Stimulated activated naive CD4-positive, alpha-beta T cell (primary cell): Measurements from ENCODE around the gene CYCS.
"Not testable (repeated sequence)": the region's sequence is repeated elsewhere in the genome, so short reads cannot be mapped to it uniquely, and the experiment has no call there.

Experiments
- DNase-seq, 6 experiments: peaks; one replicate each; lab custom pipeline; 2025; lab: John Stamatoyannopoulos, UW

The CYCS gene

GRCh38 chr7:25118048-25118753 is 6.9 kb downstream of the CYCS start:
- DNase-seq = no peak

DNA sequence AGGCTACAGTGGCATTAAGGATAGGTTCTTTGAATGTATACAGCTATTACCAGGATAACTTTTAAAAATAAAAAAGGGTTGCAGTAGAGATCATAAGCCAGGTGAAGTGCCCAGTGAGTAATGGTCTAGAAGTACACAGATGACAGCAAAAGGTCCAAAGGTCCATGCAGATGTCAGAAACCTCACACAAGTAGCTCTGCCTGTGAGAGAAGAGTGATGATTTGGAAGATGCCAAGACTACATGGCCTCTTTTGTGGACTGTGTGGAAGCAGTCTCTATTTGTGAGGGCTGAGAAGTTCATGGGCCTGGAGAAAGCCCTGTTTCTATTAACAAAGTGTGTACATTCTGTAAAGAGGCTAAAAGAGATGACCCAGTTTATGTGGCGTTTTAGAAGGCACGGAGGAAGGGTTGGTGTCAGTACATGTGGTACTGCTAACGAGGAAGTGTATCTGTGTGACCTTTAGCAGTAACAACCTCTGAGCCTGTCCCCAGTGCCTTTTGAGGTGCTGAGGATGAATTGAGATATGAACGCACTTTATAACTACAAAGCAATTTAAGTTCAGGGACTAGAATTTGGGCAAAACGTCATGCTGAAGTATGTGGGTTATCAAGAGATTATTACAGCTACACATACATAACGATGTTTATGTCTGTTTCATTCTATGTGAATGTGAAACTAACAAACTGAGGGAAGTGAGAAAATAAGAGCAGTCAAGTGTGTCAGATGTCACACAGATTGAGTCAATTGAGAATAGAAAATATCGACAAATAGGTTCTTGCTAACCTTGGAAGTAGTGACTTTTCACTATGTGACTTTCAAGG is 7.6 kb downstream of the CYCS start:
- DNase-seq = no peak

DNA sequence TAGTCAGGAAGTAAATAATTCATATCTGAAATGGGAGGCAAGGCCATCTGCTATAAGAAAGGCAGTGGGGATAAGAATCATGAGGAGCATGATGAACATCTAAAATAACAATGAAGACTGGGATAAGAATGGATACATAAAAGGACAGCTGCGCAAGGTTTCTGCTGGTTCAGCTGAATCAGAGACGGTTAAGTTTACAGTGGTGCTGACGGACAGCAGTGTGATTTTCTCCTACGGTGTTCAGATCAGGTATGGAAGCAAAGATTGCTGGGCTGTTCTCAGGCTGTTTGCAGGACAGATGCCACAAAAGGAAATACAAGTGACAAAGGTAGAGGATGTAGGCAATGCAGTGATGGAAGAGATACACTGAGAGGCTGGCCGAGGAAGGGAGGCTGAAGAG is 8.4 kb downstream of the CYCS start:
- no peak for DNase-seq

DNA sequence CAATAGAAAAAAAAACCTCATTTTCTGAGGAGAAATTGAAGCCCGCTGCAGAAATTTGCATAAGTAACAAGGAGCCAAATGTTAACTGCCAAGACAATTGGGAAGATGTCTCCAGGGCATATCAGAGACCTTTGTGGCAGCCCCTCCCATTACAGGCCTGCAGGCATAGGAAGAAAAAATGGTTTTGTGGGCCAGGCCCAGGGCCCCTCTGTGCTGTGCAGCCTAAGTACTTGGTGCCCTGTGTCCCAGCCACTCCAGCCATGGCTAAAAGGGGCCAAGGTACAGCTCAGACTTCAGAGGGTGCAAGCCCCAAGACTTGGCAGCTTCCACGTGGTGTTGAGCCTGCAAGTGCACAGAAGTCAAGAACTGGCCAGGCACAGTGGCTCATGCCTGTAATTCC is 14.5 kb downstream of the CYCS start:
- not testable (repeated sequence) for DNase-seq

GRCh38 chr7:25109276-25109675 is 15.8 kb downstream of the CYCS start:
- DNase-seq = no peak

DNA sequence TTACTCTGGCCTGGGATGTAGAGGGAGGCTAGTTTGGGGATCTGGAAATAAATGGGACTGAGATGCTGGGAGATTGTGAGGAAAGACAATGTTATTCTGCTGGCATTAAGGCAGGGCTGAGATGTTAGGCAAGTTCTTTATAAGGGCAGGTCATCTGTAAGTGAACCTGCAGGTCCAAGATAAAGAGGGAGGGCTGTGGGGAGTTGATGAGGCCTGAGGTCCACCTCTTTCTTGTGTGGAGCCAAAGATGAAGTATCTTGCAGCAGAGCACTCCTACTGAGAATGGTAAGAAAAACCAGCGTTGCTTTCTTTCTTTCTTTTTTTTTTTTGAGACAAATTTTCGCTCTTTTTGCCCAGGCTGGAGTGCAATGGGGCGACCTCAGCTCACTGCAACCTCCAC is 19.1 kb downstream of the CYCS start:
- DNase-seq = no peak

- no peak for DNase-seq
Measured at GRCh38 chr7:25103773-25104172, 21.3 kb downstream of the CYCS start.

GRCh38 chr7:25101817-25102216 is 23.2 kb downstream of the CYCS start:
- no peak for DNase-seq

- DNase-seq = peak; percentile 4 to 53 (median 30)
Measured at GRCh38 chr7:25098096-25099046, 26.7 kb downstream of the CYCS start.

DNA sequence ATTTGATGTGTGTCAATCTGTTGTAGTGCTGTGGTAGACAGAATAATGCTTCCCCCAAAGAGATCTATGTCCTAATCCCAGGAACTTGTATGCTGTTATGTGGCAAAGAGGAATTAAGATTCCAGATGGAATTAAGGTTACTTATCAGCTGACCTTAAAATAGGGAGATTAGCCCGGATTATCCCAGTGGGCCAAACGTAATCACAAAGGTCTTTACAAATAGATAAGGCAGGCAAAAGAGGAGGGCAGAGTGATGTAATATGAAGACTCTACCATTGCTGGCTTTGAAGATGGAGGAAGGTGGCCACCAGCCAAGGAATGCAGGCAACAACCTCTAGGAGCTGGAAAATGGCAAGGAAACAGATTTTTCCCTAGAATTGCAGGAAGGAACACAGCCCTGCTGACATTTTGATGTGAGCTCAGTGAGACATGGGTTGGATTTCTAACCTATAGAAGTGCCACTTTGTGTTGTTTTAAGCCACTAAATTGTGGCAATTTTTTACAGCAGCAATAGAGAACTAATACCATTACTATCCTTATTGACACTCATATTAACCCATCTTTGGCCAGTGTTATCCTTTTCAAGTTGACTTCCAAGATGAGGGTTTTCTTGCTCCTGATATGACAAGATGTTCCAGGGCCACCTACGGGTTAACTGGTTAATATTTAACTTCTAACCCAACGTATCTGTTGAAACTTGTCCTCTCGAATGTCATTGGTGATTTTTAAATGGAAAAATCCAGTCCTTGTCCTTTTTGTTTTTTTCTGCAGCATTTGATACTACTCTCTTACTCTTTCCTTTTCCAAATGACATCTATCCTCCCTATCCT is 29.3 kb downstream of the CYCS start:
- no peak for DNase-seq

GRCh38 chr7:25093268-25093826 is 31.7 kb downstream of the CYCS start:
- peak; percentile 24 to 62 (median 52) for DNase-seq

DNA sequence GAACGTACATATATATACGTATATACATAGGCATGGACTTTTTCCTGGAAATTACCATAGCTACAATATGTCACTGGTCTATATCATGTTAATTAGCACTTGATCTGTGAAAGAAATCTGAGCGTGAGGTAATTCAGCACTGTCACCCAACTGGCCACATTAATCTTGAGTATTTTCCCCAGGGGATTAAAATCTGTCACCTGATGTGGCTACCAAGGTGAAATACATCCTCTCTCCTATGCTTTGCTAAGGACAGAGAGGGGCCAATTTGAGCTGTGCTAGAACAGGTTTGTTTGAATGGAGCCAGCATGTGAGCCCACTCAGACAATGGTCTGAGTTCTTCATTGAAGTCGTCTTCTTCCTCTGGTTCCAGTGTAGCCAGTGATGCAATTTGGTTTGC is 33.3 kb downstream of the CYCS start:
- DNase-seq = no peak

DNA sequence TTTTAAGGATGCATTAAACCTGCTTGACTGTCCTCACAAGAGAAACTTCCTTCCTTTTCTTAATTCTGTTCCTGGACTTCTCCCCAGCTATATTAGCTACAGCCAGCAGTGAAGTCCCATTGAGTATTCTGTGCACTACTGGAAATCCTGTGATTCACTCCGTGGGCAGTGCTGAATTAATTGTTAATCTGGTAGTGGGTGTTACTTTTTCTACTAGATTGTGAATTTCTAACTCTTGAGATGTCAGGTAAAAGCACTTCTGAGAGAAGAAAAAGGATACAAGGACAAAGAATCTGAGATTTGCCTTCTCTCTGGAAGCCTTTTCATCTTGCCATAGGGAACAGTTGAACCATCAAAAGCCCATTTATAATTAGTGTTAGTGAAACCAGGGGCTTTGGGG is 33.9 kb downstream of the CYCS start:
- DNase-seq = no peak

GRCh38 chr7:25090374-25090773 is 34.7 kb downstream of the CYCS start:
- DNase-seq = no peak

DNA sequence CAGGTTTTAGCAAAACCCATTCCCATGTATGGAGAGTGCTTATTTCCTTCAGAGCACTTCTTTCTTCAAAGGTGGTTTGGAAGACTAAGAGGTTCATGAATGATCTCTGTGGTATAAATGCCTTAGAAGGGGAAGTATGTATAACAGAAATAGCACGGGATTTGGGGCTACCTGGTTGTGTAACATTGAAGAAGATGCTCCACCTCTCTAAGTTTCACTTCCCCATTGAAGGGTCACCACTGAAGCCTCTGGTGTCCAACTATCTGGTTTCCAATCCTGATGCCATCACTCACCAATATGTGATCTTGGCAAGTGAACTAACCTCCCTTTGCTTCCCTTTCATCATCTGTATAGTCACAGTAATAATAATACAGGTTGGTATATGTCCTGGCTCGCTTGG is 37.2 kb downstream of the CYCS start:
- DNase-seq = no peak

DNA sequence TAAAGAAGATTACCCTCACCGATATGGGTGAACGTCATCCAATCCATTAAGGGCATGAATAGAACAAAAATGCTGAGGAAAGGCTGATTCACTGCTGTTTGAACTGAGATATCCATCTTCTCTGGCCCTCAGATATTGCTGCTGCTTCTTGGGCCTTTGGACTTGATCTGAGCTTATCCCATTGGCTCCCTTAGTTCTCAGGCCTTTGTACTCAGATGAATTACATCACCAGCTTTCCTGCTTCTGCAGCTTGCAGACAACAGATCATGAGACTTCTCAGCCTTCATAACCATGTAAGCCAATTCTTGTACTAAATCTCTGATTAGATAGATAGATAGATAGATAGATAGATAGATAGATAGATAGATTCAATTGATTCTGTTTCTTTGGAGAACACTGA is 40.2 kb downstream of the CYCS start:
- DNase-seq = no peak

GRCh38 chr7:25083201-25083600 is 41.9 kb downstream of the CYCS start:
- no peak for DNase-seq

GRCh38 chr7:25082041-25082440 is 43.0 kb downstream of the CYCS start:
- not testable (repeated sequence) for DNase-seq

- no peak for DNase-seq
Measured at GRCh38 chr7:25077096-25077495, 48.0 kb downstream of the CYCS start.

DNA sequence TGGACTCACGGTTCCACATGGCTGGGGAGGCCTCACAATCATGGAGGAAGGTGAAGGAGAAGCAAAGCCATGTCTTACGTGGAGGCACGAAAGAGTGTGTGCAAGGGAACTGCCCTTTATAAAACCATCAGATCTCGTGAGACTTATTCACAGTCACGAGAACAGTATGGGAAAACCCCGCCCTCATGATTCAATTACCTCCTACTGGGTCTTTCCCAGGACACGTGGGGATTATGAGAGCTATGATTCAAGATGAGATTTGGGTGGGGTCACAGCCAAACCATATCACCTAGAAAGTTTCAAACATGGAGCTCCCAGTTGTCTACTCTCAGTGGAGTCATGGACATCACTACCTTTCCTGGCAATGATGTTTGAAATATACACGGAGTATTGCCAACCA is 49.6 kb downstream of the CYCS start:
- no peak for DNase-seq

- no peak for DNase-seq
Measured at GRCh38 chr7:25073451-25073850, 51.6 kb downstream of the CYCS start.
